ENCODE data around the gene SLC1A5. TPM values are rescaled to one million over a fixed set of nuclear protein-coding genes. Genes with fewer than 3 reads are reported as not detected.

SLC1A5 gene
- total and polyA plus RNA-seq, 2 experiments from 2014 or later = 103 to 272 TPM

GRCh38 chr19:46733690-46734292 is 54.6 kb downstream of the SLC1A5 start:
- Mint-ChIP-seq H3K4me3 (no peak overlapping the region), H3K9me3 (no peaks in the 10 kb centered on the region), H3K27ac (no peak overlapping the region), H3K27me3 (ENCODE audit: insufficient read depth, low read depth, poor library complexity) (peaks cover 5% of the 10 kb centered on the region), H3K36me3 (ENCODE audit: low read depth) (peaks cover 81% of the 10 kb centered on the region), H3K4me1 (no peaks in the 10 kb centered on the region; the same call in 2 of the 3 replicates)
- no peaks in the 10 kb centered on the region; the same call in 1 of the 2 replicates for H3F3A ChIP-seq (replicated peaks; ENCODE audit: low read depth)
- H3K27ac ChIP-seq (ENCODE audit: low read depth) = no peak overlapping the region; the same call in 1 of the 2 replicates
- ATAC-seq (no peak), DNase-seq (ENCODE audit: low spot score) (no peak)
- H2AFZ ChIP-seq = no peak overlapping the region
- H3K9me2 ChIP-seq (ENCODE audit: insufficient read depth) = no peaks in the 10 kb centered on the region
- H4K20me1 ChIP-seq (replicated peaks; ENCODE audit: insufficient read depth) = peaks cover 31% of the 10 kb centered on the region; the same call in 1 of the 2 replicates
- no peak overlapping the region for H3K4me3 ChIP-seq
- peaks cover 45% of the 10 kb centered on the region for H3K79me2 ChIP-seq (replicated peaks; ENCODE audit: insufficient read depth)
- no peaks in the 10 kb centered on the region for H3K27me3 ChIP-seq (ENCODE audit: insufficient read depth)
- TF ChIP-seq POLR2AphosphoS5 (IDR thresholded peaks at IDR 0.05; ENCODE audit: low read depth) (no peak), REST (IDR thresholded peaks at IDR 0.05; ENCODE audit: unreplicated experiment) (no peak), ZNF114 (CRISPR knock-in tag; IDR thresholded peaks at IDR 0.05) (no peak), ZNF331 (CRISPR knock-in tag; IDR thresholded peaks at IDR 0.05; ENCODE audit: low read depth) (no peak), CTCF (conservative IDR thresholded peaks at IDR 0.05; ENCODE audit: low read depth in 2 of 2) (no peak), NANOG (IDR thresholded peaks at IDR 0.05; ENCODE audit: borderline replicate concordance) (no peak), EZH2 (IDR thresholded peaks at IDR 0.05; ENCODE audit: low read depth, unreplicated experiment) (no peak), ZNF462 (CRISPR knock-in tag; IDR thresholded peaks at IDR 0.05) (no peak)
- no peak overlapping the region for H3K4me2 ChIP-seq
- peaks cover 32% of the 10 kb centered on the region for H3K36me3 ChIP-seq (ENCODE audit: insufficient read depth)
- no peaks in the 10 kb centered on the region for H3K4me1 ChIP-seq (ENCODE audit: insufficient read depth)
